KMS-11 (cell line): Measurements from ENCODE around the gene MIPOL1.
A peak's percentile ranks its signal among the peaks of the same experiment; 100 is the strongest.

Experiments
- H2AFZ ChIP-seq: fragments of 200-600 bp; sonication (generic); 2 replicates; pipeline ENCODE4 v1.6.1; 2016; ENCODE audit warnings: antibody characterized with exemption, mixed run types, low read depth
- H3K27ac ChIP-seq: fragments of 200-600 bp; sonication (generic); 2 replicates; pipeline ENCODE4 v1.6.1; 2016; ENCODE audit warnings: mild to moderate bottlenecking, mixed run types
- H3K27me3 ChIP-seq: fragments of 200-600 bp; sonication (generic); 2 replicates; pipeline ENCODE4 v1.6.1; 2017; ENCODE audit warnings: mild to moderate bottlenecking, low read depth, mixed run types, moderate library complexity; ENCODE audit not compliant: insufficient read depth
- H3K36me3 ChIP-seq: fragments of 200-600 bp; sonication (generic); 2 replicates; pipeline ENCODE4 v1.6.1; 2017; ENCODE audit warnings: mild to moderate bottlenecking, mixed run types; ENCODE audit not compliant: insufficient read depth
- H3K4me1 ChIP-seq: fragments of 200-600 bp; sonication (generic); 2 replicates; pipeline ENCODE4 v1.6.1; 2016; ENCODE audit warnings: mild to moderate bottlenecking, low read depth, mixed run types; ENCODE audit not compliant: poor library complexity, severe bottlenecking
- H3K4me2 ChIP-seq: fragments of 200-600 bp; sonication (generic); 2 replicates; pipeline ENCODE4 v1.7.0; 2016; ENCODE audit warnings: mild to moderate bottlenecking, mixed run types
- H3K4me3 ChIP-seq: fragments of 200-600 bp; sonication (generic); IDR thresholded peaks from 2 replicates; pipeline ENCODE4 v1.6.1; 2017; ENCODE audit warnings: low read depth, low read length, mixed read lengths; ENCODE audit not compliant: insufficient read depth
- H3K79me2 ChIP-seq: fragments of 200-600 bp; sonication (generic); 2 replicates; pipeline ENCODE4 v1.6.1; 2016; ENCODE audit warnings: low read depth, mixed run types; ENCODE audit not compliant: insufficient read depth
- H3K9ac ChIP-seq: fragments of 200-600 bp; sonication (generic); 2 replicates; pipeline ENCODE4 v1.6.1; 2016; ENCODE audit warnings: mild to moderate bottlenecking, mixed run types
- H4K20me1 ChIP-seq: fragments of 200-600 bp; sonication (generic); 2 replicates; pipeline ENCODE4 v1.6.1; 2016; ENCODE audit warnings: mild to moderate bottlenecking, mixed run types; ENCODE audit not compliant: insufficient read depth
- TF ChIP-seq, protein P1 (sequence below): fragments of 200-600 bp; sonication (generic); conservative IDR thresholded peaks from 2 replicates; pipeline ENCODE4 v1.6.1; 2017; ENCODE audit warnings: low read depth, mild to moderate bottlenecking, antibody characterized with exemption, low read length, moderate library complexity, mixed read lengths

The MIPOL1 gene

DNA sequence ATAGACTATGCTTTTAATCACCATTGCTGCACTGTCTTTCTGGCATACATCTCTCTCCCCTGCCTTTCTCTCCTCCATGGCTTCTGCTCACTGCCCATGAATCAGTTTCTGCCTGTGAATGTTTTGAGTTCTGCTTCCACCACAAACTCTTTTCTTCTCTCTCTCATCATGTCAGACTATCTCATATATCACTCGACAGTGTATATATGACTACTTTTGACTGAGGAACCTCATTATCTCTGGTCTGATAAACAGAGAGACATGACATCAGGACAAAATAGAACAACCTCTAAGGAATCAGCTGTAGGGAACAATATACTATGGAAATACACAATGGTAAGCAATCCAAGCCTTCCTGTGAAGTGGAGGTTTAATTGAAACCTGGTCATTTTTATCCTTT lies 219.4 kb downstream of the MIPOL1 start:
- H2AFZ ChIP-seq: no peak overlapping the region
- no peaks in the 10 kb centered on the region for H3K79me2 ChIP-seq
- no peak overlapping the region for H3K4me2 ChIP-seq
- H3K27ac ChIP-seq: no peak overlapping the region
- TF ChIP-seq, protein P1, sequence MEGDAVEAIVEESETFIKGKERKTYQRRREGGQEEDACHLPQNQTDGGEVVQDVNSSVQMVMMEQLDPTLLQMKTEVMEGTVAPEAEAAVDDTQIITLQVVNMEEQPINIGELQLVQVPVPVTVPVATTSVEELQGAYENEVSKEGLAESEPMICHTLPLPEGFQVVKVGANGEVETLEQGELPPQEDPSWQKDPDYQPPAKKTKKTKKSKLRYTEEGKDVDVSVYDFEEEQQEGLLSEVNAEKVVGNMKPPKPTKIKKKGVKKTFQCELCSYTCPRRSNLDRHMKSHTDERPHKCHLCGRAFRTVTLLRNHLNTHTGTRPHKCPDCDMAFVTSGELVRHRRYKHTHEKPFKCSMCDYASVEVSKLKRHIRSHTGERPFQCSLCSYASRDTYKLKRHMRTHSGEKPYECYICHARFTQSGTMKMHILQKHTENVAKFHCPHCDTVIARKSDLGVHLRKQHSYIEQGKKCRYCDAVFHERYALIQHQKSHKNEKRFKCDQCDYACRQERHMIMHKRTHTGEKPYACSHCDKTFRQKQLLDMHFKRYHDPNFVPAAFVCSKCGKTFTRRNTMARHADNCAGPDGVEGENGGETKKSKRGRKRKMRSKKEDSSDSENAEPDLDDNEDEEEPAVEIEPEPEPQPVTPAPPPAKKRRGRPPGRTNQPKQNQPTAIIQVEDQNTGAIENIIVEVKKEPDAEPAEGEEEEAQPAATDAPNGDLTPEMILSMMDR: no peak
- H3K4me1 ChIP-seq: peaks cover 8% of the 10 kb centered on the region
- H3K27me3 ChIP-seq: no peaks in the 10 kb centered on the region
- H3K9ac ChIP-seq: no peak overlapping the region
- no peaks in the 10 kb centered on the region for H3K36me3 ChIP-seq
- no peak overlapping the region for H3K4me3 ChIP-seq
- no peaks in the 10 kb centered on the region for H4K20me1 ChIP-seq

DNA sequence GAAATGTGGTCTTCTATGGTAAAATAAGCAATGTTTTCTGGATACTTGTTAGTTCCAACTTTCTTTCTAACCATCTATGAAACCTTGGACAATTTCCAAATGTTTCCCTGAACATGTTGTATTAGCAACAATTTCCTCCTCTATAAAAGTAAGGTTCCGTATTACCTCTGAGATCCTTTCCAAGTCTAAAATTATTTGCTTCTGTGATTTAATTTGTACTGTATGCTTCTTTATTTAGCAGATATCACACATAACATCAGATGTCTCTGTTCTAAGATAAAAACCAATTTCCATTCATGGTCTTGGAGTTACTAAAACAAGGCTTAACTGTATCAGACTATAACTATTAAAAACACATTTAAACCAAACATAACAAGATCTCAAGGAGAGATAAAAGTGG lies 220.1 kb downstream of the MIPOL1 start:
- Histone ChIP-seq H3K27ac (no peak overlapping the region), H2AFZ (no peak overlapping the region), H3K27me3 (no peaks in the 10 kb centered on the region), H3K79me2 (no peaks in the 10 kb centered on the region), H3K4me1 (peaks cover 8% of the 10 kb centered on the region), H3K9ac (no peak overlapping the region), H4K20me1 (no peaks in the 10 kb centered on the region), H3K4me2 (no peak overlapping the region), H3K36me3 (no peaks in the 10 kb centered on the region), H3K4me3 (no peak overlapping the region)
- TF ChIP-seq, protein P1: no peak

DNA sequence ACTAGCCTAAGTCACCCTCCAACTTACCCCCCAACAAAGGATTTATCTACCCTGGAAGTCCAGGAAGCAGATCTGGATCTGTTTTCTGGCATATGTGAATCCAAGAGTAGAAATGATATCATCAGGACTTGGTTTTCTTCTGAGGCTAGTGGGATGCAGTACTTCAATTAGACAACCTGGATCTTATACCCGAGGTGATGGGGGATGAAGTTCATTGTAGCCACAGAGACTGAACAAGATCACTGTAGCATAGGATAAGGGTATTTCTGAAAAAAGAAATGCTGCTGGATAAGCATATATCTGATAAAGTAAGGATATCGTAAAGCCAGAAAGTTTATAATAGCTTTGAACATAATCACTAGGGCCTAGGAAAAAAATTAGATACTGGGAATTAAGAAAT lies 222.9 kb downstream of the MIPOL1 start:
- Histone ChIP-seq H4K20me1 (no peaks in the 10 kb centered on the region), H3K4me1 (peaks cover 8% of the 10 kb centered on the region), H3K36me3 (no peaks in the 10 kb centered on the region), H2AFZ (peak overlapping the region; percentile 37), H3K9ac (no peak overlapping the region), H3K79me2 (no peaks in the 10 kb centered on the region), H3K27me3 (no peaks in the 10 kb centered on the region), H3K27ac (no peak overlapping the region), H3K4me2 (peak overlapping the region; percentile 57; the same call in 1 of the 2 replicates), H3K4me3 (no peak overlapping the region)
- TF ChIP-seq, protein P1: no peak

DNA sequence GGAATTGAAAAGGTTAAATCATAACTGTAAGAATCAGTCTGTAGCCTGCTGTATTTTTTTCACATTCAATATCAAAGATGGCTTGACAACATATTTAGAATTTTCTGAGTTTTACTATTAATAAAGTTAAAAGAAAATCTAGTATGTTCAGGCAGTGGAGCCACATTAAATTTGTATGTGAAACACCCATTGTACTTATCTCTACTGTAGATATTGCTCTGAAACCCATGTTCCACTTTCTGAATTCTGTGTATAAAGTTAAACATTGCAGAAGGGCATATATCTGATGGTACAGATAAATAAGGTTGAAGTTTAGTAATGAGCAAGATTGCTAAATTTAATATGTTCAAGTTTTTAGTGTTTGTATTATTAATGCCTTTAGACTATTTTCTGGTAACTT lies 224.6 kb downstream of the MIPOL1 start:
- Histone ChIP-seq H3K4me2 (no peak overlapping the region), H3K27me3 (no peaks in the 10 kb centered on the region), H3K36me3 (no peaks in the 10 kb centered on the region), H3K9ac (no peak overlapping the region), H4K20me1 (no peaks in the 10 kb centered on the region), H3K4me1 (peaks cover 8% of the 10 kb centered on the region), H3K4me3 (no peak overlapping the region), H2AFZ (no peak overlapping the region), H3K27ac (no peak overlapping the region), H3K79me2 (no peaks in the 10 kb centered on the region)
- TF ChIP-seq, protein P1: no peak
